ENCODE results near the gene CAPN2.
A peak's percentile ranks its signal among the peaks of the same experiment; 100 is the strongest.

The CAPN2 gene

GRCh38 chr1:223712194-223712849 is at the start of gene CAPN2:
Gene CAPN2 (plus strand): TSS chr1:223712539. CDS start chr1:223712641, 102 bp downstream.
- peak; percentile 43 to 50 for DNase-seq

GRCh38 chr1:223662943-223663342 is 49.4 kb upstream of the CAPN2 start:
- no peak for DNase-seq

GRCh38 chr1:223664106-223664505 is 48.2 kb upstream of the CAPN2 start:
- no peak for DNase-seq

DNA sequence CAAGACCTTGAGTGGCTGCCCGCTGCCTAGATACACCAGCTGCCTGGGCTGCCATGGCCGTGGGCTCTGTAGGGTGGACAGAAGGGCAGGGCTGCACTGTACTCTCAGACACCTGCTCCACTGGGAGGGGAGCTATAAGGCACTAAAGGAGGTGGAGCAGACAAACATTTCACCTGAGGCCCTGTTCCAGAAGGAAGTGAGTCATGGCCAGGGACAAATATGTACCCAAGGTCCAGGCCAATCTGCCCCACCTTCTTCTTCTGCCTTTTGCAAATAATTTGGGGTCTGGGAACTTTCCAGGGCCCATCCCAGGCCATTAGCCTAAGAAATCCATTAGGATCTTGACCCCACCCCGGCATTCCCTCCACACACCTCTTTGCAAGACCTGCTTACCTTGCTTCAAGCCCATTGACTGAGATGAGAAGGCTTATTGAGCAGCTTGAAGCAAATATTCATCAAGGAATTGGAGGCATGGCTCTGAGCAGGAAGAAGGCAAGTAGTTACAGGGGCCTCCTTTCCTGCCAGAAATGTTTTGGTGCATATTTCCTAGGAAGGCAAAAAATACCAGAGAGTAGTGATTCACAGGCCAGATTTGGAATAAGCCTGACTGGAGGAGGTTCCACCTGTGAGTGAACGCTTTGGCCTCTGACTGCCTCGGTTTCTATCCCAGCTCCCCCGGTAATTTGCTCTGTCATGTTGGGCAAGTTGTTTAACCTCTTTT is 46.6 kb upstream of the CAPN2 start, which contains the start of gene CAPN8:
CAPN8 (minus strand) TSS at position 110 of the 721 bp plus-strand sequence; CDS start at position 55, 55 bp downstream.
- no peak for DNase-seq

DNA sequence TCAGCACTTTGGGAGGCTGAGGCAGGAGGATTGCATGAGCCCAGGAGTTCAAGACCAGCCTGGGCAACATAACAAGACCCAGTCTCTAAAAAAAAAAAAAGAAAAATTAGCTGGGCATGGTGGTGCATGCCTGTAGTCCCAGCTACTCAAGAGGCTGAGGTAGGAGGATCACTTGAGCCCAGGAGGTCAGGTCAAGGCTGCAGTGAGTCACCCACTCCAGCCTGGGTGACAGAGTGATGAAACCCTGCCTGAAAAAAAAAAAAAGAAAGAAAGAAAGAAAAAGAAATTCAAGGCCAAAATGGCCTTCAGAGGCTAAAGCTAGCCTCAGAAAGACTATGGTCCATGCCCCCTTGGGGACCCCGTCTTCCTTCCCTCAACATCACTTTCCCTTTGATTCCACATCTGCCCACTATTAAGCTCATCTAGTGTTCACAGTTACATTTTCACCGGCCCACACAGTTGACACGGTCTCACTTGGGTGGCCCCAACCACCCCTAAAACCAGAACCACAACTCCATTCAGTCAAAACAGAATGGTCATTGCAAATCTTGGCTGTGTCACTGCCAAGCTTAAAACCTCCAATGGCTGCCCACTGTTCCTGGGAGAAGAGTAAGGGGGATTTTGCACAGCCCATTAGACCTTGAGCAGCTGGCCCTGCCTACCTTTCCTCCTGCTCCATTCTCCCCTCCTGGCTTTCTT is 44.7 kb upstream of the CAPN2 start:
- DNase-seq: no peak

- DNase-seq: no peak
Measured at GRCh38 chr1:223669003-223669795, 43.1 kb upstream of the CAPN2 start.

- no peak for DNase-seq
Measured at GRCh38 chr1:223670458-223671159, 41.7 kb upstream of the CAPN2 start.

GRCh38 chr1:223674119-223674890 is 38.0 kb upstream of the CAPN2 start:
- no peak for DNase-seq

GRCh38 chr1:223678841-223679240 is 33.5 kb upstream of the CAPN2 start:
- no peak for DNase-seq

- DNase-seq: no peak
Measured at GRCh38 chr1:223680188-223680587, 32.2 kb upstream of the CAPN2 start.

DNA sequence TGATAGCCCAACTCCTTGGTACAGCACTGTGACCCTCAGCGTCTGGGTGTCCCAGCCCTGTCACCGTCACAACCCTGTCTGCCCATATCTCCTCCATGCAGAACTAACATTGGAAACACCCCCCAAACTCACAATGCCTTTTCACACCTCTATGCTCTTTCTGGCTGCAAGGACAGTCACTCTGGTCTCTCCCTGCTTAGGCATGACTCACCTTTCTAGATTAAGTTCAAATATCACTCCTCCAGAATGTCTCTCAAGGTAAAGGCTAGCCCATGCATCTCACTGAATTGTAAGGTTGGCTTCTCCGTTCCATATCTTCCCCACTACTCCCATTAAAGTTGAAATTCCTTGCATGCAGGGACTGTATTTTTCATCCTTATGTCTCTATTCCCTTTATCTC is 29.8 kb upstream of the CAPN2 start:
- DNase-seq: no peak

DNA sequence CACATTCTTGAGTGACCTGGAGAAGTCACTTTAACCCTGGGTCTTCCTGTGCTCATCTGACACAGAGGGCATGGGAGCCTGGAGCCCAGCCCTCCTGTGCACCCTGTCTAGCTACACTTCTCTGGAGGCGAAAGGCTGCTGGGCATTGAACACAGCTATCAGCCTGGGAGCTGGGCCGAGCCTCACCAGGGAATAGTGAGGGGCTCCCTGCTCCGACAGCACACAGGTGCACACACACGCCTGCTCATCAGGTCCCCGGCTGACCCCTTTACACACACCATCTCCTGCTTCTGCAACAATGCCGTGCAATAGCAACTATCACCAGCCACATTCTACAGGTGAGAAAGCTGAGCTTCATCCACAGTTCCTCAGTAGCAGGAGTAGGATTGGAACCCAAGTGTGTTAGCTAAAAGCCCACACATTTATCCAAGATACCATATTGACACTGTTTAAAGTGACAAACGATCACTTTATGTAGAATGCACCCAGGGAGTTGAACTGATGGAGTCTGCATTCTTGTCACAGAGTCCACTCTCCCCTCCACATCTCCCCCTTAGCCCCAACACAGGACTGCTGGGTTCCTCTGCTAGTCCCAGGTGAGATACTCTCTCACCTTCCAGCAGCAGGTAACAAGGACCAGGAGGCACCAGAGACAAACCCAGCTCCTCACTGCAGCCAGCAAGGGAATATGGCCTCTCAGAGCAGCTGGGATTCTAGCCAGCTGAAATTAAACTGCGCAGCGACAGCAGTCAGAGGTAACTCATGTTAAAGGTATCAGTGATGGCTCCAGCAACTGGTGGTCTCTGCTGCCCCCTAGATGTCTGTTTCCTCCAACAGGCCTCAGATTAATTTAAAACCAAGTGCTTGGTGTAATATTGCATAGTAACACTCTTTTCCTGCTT is 28.5 kb upstream of the CAPN2 start:
- DNase-seq: peak; percentile 38 to 53

DNA sequence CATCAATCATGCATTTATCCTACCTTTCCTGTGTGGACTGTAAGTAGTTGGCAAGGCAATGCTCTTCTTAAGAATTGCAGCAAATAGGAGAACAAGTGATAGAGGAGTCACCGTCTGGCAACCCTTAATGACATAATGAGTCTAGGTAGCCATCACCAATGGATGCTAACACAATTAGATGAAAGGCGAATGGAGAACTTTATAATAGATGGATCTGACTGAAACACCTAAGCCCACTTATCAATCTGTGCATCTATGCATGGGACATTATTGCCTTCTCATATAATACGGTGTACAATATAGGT is 27.9 kb upstream of the CAPN2 start:
- DNase-seq: no peak

DNA sequence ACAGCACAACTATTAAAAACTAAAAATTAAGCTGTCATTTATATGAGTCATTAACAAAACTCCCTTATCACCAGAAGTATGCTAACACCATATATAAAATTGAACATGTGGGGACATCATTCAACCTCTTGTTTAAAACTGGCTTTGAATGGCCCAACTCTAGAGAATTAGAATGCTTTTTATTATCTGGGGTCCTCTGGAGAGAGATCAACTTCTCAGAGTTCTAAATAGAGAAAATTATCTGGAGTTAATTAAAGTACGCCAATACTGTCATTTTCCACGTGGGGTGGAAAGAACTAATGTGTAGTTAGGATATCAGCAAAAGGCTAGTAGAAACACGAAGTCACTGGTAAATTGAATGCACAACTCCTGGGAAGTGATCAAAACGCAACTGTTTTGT is 21.2 kb upstream of the CAPN2 start:
- DNase-seq: no peak

- no peak for DNase-seq
Measured at GRCh38 chr1:223695014-223695548, 17.3 kb upstream of the CAPN2 start.

DNA sequence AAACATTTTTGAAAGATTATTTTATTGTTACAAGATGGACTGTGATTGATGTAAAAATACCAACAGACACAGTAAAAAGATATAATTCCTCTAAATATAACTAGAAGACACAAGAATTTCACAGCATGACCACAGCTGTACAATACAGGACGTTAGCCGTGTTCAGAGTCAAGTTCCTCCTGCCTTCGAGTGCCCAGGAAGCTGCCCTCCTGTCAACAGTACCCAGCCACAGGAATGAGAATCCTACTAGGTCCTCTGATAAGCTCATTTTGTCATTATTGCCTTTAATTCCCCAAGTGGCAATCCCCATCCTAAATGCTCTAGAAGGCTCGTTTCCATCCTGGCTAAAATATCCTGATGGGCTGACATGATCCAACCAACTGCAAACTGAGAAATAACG is 16.4 kb upstream of the CAPN2 start:
- no peak for DNase-seq

DNA sequence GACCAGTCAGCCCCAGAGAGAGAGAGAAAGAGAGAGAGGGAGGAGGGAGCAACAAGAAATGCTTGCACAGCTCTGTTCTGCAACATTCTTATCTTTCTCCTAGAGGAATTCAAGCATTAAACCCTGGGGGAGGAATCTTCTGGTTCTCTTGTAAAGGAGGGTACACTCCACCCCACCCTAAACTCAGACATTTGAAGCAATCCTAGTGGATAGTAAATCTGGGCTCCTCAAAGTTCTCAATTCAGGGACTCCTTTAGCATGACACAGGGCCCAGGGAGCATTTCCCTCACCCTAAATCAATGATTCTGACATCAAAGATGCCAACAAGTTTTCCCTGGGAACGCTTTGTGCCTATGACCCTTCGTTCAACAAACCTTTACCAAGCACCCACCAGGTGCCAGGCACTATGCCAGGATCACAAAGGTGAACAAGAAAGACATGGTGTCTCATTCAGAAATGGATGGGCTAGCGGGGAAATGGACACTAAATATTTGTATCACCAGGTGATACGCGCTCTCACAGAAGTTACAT is 11.9 kb upstream of the CAPN2 start:
- DNase-seq: no peak

- no peak for DNase-seq
Measured at GRCh38 chr1:223700942-223701637, 11.2 kb upstream of the CAPN2 start.
